22Rv1 (cell line): ENCODE results near the gene PCNX1.

Source experiments
- CTCF ChIP-seq: fragments of 450-650 bp; IDR thresholded peaks from 2 replicates; pipeline ENCODE4 v1.5.1; 2017; ENCODE audit warnings: mild to moderate bottlenecking
- ZFX ChIP-seq: fragments of 450-650 bp; IDR thresholded peaks from 2 replicates; pipeline ENCODE4 v1.6.1; 2017; ENCODE audit warnings: antibody characterized with exemption, borderline replicate concordance

DNA sequence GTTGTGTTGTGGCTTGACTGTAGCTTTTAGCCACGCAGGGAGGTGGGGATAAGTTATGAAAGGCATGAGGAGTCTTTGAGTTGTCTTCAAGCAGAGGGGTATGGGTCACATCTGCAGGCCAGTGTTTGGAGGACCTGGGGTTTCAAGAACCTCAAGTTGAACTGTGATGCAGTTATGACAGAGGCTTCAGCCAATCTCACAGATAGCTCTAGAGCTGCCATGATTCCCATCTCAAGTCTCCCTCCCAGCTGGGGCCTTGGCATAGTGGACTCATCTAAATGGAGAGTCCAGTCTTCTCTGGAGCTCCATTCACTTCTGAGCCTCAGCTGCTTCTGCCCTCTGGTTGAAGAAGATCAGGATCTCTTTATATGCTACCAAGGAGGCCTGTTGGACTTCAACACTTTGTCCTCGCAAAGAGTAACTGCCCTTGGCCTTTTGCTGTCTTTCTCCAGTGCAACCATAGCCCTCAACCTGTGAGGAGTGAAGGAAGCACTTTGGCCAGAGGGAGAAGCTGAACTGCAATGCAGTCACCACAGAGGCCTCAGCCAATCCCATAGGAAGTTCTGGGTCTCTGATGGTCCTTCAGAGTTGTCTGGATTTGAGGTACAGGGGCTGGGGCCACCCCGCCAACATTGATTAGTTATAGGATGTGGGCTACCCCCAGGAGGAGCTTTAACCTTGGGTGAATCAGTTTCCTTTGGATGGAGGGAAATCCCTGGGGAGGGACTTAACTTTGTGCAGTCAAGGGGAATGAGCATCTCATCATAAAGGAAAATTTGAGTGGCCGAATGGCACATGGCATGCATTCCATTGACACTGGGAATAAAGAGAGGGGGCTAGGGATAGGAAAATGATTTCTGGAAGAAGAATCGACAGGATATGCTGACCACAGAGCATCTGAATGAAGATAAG is 230.5 kb downstream of the PCNX1 start:
- TF ChIP-seq CTCF (no peak), ZFX (no peak)
